ENCODE measurements around the gene IFITM1. TPM values are rescaled to one million over a fixed set of nuclear protein-coding genes. Genes with fewer than 3 reads are reported as not detected.

The IFITM1 gene
- total and polyA plus RNA-seq, 2 donors (not counting 3 experiments of a cell fraction or from before 2014, with no cell fraction given) = 11.5 to 24.6 TPM

- POLR2A ChIA-PET = no interaction called here
- no peaks in the 10 kb centered on the region for H3K9me3 ChIP-seq (replicated peaks; ENCODE audit: control insufficient read depth, insufficient read depth, low read length)
- BruUV-seq (replicated peaks) = no TSS peak
- H2AFZ ChIP-seq (ENCODE audit: low read depth, low read length) = peak overlapping the region; percentile 11
- H3K4me1 ChIP-seq (ENCODE audit: control insufficient read depth, extremely low read depth, insufficient read depth, low read length) = peaks cover 15% of the 10 kb centered on the region
- no peak overlapping the region for H3K27ac ChIP-seq (ENCODE audit: insufficient read depth, low read depth, low read length)
- H3K4me3 ChIP-seq (replicated peaks in 1 of 3; ENCODE audit: insufficient read depth in 1 of 3, low read depth in 1 of 3, low read length in 3 of 3) = no peak overlapping the region
- no peaks in the 10 kb centered on the region for H3K9me1 ChIP-seq (replicated peaks; ENCODE audit: control insufficient read depth, extremely low read depth, insufficient read depth, low read length)
- peaks cover 0 to 3% of the 10 kb centered on the region in 2 experiments for H3K27me3 ChIP-seq (ENCODE audit: control insufficient read depth in 2 of 2, insufficient read depth in 2 of 2, low read length in 2 of 2)
- CTCF ChIA-PET = interaction anchor here (1.4 kb wide), 1 partner anchor 19 kb away, joined by 5 read pairs; no protein-coding TSS in a partner anchor
- H3K36me3 ChIP-seq (ENCODE audit: control insufficient read depth in 2 of 2, extremely low read depth in 1 of 2, insufficient read depth in 2 of 2, low read length in 2 of 2) = no peaks in the 10 kb centered on the region
- dilution Hi-C loops (cut with MboI; ENCODE audit: extremely low pct_ligation_motif_present, low sequenced_read_pairs) = no loop called here
- FAIRE-seq (no peak), DNase-seq (ENCODE audit: low read depth, low spot score) (peak; percentile 31)
- intact Hi-C loops (cut with micrococcal nuclease) = no loop called here
- H3K79me2 ChIP-seq (ENCODE audit: control insufficient read depth, insufficient read depth, low read length) = no peaks in the 10 kb centered on the region
- no peak overlapping the region for H3K4me2 ChIP-seq (ENCODE audit: insufficient read depth, low read length)
- H3K9ac ChIP-seq (replicated peaks; ENCODE audit: extremely low read depth, insufficient read depth, low read length) = no peak overlapping the region
- no peaks in the 10 kb centered on the region for H4K20me1 ChIP-seq (replicated peaks; ENCODE audit: control insufficient read depth, extremely low read depth, insufficient read depth, low read length)
- TF ChIP-seq FOS (IDR thresholded peaks at IDR 0.05; ENCODE audit: borderline replicate concordance, insufficient read depth, low read length) = no peak
Measured at GRCh38 chr11:336659-337198, 22.9 kb downstream of the IFITM1 start.

GRCh38 chr11:337711-338110, 23.9 kb downstream of the IFITM1 start:
- Histone ChIP-seq H3K9ac (replicated peaks; ENCODE audit: extremely low read depth, insufficient read depth, low read length) (no peak overlapping the region), H3K27me3 (ENCODE audit: control insufficient read depth in 2 of 2, insufficient read depth in 2 of 2, low read length in 2 of 2) (peaks cover 0 to 3% of the 10 kb centered on the region in 2 experiments), H2AFZ (ENCODE audit: low read depth, low read length) (no peak overlapping the region), H3K4me3 (replicated peaks in 1 of 3; ENCODE audit: insufficient read depth in 1 of 3, low read depth in 1 of 3, low read length in 3 of 3) (no peak overlapping the region), H3K4me2 (ENCODE audit: insufficient read depth, low read length) (no peak overlapping the region), H3K4me1 (ENCODE audit: control insufficient read depth, extremely low read depth, insufficient read depth, low read length) (peaks cover 15% of the 10 kb centered on the region), H3K27ac (ENCODE audit: insufficient read depth, low read depth, low read length) (no peak overlapping the region), H3K36me3 (ENCODE audit: control insufficient read depth in 2 of 2, extremely low read depth in 1 of 2, insufficient read depth in 2 of 2, low read length in 2 of 2) (no peaks in the 10 kb centered on the region), H3K9me3 (replicated peaks; ENCODE audit: control insufficient read depth, insufficient read depth, low read length) (no peaks in the 10 kb centered on the region), H4K20me1 (replicated peaks; ENCODE audit: control insufficient read depth, extremely low read depth, insufficient read depth, low read length) (no peaks in the 10 kb centered on the region), H3K9me1 (replicated peaks; ENCODE audit: control insufficient read depth, extremely low read depth, insufficient read depth, low read length) (no peaks in the 10 kb centered on the region), H3K79me2 (ENCODE audit: control insufficient read depth, insufficient read depth, low read length) (no peaks in the 10 kb centered on the region)
- no peak for TF ChIP-seq MYC (IDR thresholded peaks at IDR 0.05; ENCODE audit: low read depth, low read length)
- no peak for TF ChIP-seq EZH2 (IDR thresholded peaks at IDR 0.05; ENCODE audit: borderline replicate concordance, low read depth, low read length, severe bottlenecking)
- TF ChIP-seq CTCF (IDR thresholded peaks at IDR 0.05; ENCODE audit: extremely low read depth in 1 of 2, insufficient read depth in 1 of 2, low read depth in 1 of 2, low read length in 2 of 2) = no peak
- TF ChIP-seq JUN (IDR thresholded peaks at IDR 0.05; ENCODE audit: borderline replicate concordance, insufficient read depth, insufficient read length, low read depth) = no peak
- no peak for TF ChIP-seq GATA2 (IDR thresholded peaks at IDR 0.05; ENCODE audit: insufficient read depth, insufficient read length, low read depth, low read length)
- no peak for TF ChIP-seq MAX (IDR thresholded peaks at IDR 0.05; ENCODE audit: insufficient read depth, insufficient read length)
- TF ChIP-seq POLR2A (IDR thresholded peaks at IDR 0.05; ENCODE audit: low read depth, low read length) = no peak
- TF ChIP-seq POLR2AphosphoS5 (IDR thresholded peaks at IDR 0.05; ENCODE audit: insufficient read depth, low read depth, low read length) = no peak
- TF ChIP-seq FOS (IDR thresholded peaks at IDR 0.05; ENCODE audit: borderline replicate concordance, insufficient read depth, low read length) = no peak
- FAIRE-seq (no peak), DNase-seq (ENCODE audit: low read depth, low spot score) (no peak)
- POLR2A ChIA-PET = no interaction called here
- BruUV-seq (replicated peaks) = no TSS peak
- dilution Hi-C loops (cut with MboI; ENCODE audit: extremely low pct_ligation_motif_present, low sequenced_read_pairs) = no loop called here
- CTCF ChIA-PET = no interaction called here
- intact Hi-C loops (cut with micrococcal nuclease) = no loop called here
